Measurements from ENCODE around the gene NRN1L. TPM values are rescaled to one million over a fixed set of nuclear protein-coding genes. Genes with fewer than 3 reads are reported as not detected.

The NRN1L gene
- total RNA-seq, 4 donors from 2014 or later, result 4.3 to 5.6 (median 4.7) TPM; not detected in 1

DNA sequence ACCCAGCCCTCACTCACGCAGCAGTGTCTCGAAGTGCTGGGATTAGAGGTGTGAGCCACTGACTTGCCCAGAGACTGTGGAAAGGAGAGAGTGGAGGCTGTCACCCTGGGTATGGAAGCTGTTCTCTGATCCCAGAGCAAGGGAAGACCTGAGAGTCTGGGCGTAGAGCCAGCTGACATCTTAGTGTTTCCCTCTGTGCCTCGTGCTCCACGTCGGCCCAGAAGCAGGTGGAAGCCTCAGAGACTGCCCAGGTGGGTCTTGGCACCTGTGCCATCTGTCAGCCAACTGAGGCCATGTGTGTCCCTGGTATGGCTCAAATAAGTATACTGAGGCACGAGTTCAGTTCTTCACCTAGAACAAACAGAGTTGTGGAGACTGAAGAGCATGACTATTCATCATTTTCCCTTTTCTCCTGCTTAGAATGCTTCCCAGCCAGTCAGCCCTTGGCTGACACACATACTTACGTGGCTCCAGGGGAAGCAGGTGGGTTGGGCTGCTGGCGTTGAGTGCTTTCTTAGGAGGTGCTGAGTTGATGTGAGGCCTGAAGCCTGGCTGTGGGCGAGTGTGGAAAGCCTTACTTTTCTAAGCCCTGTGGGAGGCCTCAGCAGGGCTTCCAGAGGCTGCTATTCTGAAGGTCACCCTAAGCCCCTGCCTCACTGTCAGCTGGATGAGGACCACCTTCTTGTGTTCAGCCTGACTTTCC lies 38.9 kb downstream of the NRN1L start:
- DNase-seq (ENCODE audit: low spot score in 2 of 2), result peak in 1 of 2 donors; percentile 67
- TF ChIP-seq POLR2AphosphoS5 (IDR thresholded peaks at IDR 0.05) (no peak), EP300 (IDR thresholded peaks at IDR 0.05) (no peak), POLR2A (IDR thresholded peaks at IDR 0.05) (no peak)
- TF ChIP-seq, protein P1, sequence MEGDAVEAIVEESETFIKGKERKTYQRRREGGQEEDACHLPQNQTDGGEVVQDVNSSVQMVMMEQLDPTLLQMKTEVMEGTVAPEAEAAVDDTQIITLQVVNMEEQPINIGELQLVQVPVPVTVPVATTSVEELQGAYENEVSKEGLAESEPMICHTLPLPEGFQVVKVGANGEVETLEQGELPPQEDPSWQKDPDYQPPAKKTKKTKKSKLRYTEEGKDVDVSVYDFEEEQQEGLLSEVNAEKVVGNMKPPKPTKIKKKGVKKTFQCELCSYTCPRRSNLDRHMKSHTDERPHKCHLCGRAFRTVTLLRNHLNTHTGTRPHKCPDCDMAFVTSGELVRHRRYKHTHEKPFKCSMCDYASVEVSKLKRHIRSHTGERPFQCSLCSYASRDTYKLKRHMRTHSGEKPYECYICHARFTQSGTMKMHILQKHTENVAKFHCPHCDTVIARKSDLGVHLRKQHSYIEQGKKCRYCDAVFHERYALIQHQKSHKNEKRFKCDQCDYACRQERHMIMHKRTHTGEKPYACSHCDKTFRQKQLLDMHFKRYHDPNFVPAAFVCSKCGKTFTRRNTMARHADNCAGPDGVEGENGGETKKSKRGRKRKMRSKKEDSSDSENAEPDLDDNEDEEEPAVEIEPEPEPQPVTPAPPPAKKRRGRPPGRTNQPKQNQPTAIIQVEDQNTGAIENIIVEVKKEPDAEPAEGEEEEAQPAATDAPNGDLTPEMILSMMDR (IDR thresholded peaks at IDR 0.05), result no peak
- Histone ChIP-seq H3K4me1 (peaks cover 70% of the 10 kb centered on the region), H3K27me3 (no peaks in the 10 kb centered on the region), H3K27ac (peak overlapping the region; percentile 60), H3K9me3 (no peaks in the 10 kb centered on the region), H3K4me3 (no peak overlapping the region), H3K36me3 (peaks cover 12% of the 10 kb centered on the region)
- 46% methylated on average over 7 of the region's 10 CpGs for WGBS

DNA sequence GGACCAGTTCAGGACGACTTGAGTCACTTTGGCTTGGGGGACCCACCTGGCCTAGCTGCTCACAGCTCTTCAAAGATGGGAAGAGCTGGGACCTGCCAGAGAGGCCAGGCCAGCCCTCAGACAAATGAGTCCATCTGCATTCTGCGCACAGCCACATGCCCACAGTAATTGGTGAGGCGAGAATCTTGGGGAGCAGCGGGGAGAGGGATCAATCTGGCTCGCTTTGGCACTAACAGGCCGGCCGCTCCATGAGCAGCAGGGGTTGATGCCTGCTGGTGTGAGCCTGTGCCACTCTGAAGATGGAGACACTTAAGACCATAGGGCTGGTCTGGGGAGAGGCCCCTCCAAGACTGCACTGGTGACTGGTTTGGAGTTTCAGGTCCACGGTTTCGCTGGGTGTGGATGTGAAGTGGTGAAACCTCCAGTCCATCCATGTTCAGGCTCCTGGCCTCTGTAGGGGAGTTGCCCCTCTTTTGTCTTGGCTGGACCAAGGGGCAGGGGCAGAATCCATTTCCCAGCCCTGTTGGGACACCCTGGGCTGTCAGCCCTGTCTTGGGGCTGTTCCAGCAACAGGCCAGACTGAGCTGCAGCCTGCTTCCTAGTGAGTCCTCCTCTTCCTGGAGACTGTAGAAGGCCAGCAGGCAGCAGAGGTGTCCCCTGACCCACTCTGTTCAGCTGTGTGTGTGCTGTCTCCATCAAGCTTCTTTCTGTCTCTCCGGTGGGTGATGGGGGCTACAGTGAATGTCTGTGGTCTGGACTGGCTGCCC lies 39.6 kb downstream of the NRN1L start:
- H3K36me3 ChIP-seq, result peaks cover 13% of the 10 kb centered on the region
- no peaks in the 10 kb centered on the region for H3K9me3 ChIP-seq
- H3K27me3 ChIP-seq, result no peaks in the 10 kb centered on the region
- no peak for DNase-seq (ENCODE audit: low spot score in 2 of 2)
- H3K27ac ChIP-seq, result no peak overlapping the region
- whole genome bisulfite sequencing, result 89% methylated on average over 1 of the region's 10 CpGs
- TF ChIP-seq EP300 (IDR thresholded peaks at IDR 0.05) (no peak), POLR2AphosphoS5 (IDR thresholded peaks at IDR 0.05) (no peak), POLR2A (IDR thresholded peaks at IDR 0.05) (no peak)
- TF ChIP-seq, protein P1 (IDR thresholded peaks at IDR 0.05), result no peak
- H3K4me1 ChIP-seq, result peaks cover 64% of the 10 kb centered on the region
- no peak overlapping the region for H3K4me3 ChIP-seq

DNA sequence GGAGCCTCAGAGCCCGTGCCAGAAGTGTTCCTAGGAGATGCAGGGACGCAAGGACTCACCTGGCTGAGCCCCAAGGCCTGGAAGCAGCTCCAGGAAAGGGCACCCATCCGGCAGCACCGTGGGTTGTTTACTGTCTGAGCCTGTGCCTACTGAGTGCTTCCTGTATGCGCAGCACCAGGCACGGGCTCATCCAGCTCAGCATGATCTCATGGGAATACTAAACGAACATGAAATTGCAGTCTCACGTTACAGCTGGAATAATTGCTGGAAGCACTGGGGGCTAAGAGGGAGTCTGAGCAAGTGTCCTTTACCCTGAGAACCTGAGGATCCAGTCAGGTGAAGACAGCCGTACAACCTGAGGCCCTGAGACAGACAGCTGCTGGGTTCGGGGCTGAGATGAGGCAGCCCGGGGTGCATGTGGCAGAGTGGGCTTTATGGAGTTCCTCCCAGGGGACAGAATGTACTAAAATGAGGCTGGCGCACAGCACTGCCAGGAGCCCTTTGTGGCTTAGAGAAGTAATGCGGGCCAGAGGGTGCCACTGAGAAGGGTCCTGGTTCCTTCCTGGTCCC lies 41.6 kb downstream of the NRN1L start:
- H3K27ac ChIP-seq, result peak overlapping the region; percentile 2
- DNase-seq (ENCODE audit: low spot score in 2 of 2), result no peak
- H3K4me3 ChIP-seq, result no peak overlapping the region
- 44% methylated on average over 8 of the region's 13 CpGs for WGBS
- peaks cover 30% of the 10 kb centered on the region for H3K36me3 ChIP-seq
- H3K27me3 ChIP-seq, result no peaks in the 10 kb centered on the region
- TF ChIP-seq, protein P1 (IDR thresholded peaks at IDR 0.05), result no peak
- no peak for TF ChIP-seq POLR2A (IDR thresholded peaks at IDR 0.05)
- no peak for TF ChIP-seq EP300 (IDR thresholded peaks at IDR 0.05)
- TF ChIP-seq POLR2AphosphoS5 (IDR thresholded peaks at IDR 0.05), result no peak
- H3K4me1 ChIP-seq, result peaks cover 49% of the 10 kb centered on the region
- no peaks in the 10 kb centered on the region for H3K9me3 ChIP-seq

DNA sequence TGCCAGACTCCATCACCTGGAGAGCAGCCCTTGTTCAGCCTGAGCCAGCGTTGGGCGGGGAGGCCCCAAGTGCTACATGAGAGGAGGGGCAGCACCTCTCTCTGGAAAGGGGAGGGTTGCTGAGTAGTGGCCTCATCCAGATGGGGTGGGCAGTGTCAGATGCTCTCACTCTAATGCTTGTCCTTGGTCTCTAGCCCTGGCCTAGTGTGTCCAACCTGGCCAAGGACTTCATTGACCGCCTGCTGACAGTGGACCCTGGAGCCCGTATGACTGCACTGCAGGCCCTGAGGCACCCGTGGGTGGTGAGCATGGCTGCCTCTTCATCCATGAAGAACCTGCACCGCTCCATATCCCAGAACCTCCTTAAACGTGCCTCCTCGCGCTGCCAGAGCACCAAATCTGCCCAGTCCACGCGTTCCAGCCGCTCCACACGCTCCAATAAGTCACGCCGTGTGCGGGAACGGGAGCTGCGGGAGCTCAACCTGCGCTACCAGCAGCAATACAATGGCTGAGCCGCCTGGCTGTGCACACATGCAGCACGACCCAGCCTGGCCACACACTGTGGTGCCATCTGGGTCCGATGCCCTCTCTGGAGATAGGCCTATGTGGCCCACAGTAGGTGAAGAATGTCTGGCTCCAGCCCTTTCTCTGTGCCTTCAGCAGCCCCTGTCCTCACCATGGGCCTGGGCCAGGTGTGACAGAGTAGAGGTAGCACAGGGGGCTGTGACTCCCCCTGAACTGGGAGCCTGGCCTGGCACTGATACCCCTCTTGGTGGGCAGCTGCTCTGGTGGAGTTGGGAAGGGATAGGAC lies 42.7 kb downstream of the NRN1L start:
- Histone ChIP-seq H3K36me3 (peaks cover 34% of the 10 kb centered on the region), H3K4me3 (no peak overlapping the region), H3K27me3 (no peaks in the 10 kb centered on the region), H3K27ac (no peak overlapping the region), H3K9me3 (no peaks in the 10 kb centered on the region), H3K4me1 (peaks cover 43% of the 10 kb centered on the region)
- WGBS, result 90% methylated on average over 22 of the region's 22 CpGs
- TF ChIP-seq POLR2AphosphoS5 (IDR thresholded peaks at IDR 0.05) (no peak), EP300 (IDR thresholded peaks at IDR 0.05) (no peak), POLR2A (IDR thresholded peaks at IDR 0.05) (no peak)
- TF ChIP-seq, protein P1 (IDR thresholded peaks at IDR 0.05), result no peak
- no peak for DNase-seq (ENCODE audit: low spot score in 2 of 2)
